ENCODE measurements around the gene PTGIR. TPM values are rescaled to one million over a fixed set of nuclear protein-coding genes. Genes with fewer than 3 reads are reported as not detected.

The PTGIR gene
- total and polyA plus RNA-seq, 10 of the 15 experiments (the other 5 are each of a cell fraction or from before 2014, with no cell fraction given) = 0.34 to 29.1 (median 9.9) TPM

DNA sequence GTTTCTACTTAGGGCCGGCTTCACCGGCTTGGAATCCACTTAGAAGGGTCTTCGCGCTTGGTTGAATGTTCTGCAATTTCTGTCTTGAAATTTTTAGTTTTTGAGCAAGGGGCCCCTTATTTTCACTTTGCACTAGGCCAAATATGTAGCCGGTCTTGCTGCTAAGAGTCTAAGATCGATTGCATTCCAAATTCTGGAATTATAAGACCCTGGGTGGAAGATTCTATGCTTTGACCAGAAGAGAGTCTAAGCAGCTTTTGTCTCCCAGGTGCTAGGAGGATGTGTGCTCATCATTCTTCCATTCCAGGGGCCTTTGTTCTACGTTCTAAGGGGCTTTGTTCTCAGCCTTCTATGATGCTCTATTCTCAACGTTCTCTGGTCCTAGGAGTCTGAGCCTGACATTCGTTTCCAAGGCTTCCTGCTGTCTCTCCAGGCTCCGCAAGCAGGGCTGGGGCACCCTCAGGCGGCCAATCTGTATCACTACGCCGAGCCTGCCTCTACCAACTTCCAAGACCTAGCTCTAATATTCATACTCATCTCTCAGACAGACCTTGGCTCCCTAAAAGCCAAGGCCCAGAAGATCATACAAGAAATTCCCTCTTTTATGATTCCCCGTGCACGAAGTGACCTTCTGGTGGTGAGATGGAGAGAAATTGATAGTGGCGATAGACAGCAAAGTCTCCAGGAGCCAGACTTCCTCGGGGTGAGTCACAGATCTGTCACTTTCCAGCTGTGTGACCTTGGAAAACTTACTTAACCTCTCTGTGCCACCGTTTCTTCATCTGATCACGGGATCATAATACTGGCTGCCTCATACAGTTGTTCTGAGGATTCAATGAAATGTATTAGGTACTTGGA lies 37.1 kb upstream of the PTGIR start (continued):
- TF ChIP-seq E4F1 (IDR thresholded peaks at IDR 0.05; ENCODE audit: borderline replicate concordance, partially characterized antibody) (no peak), NBN (IDR thresholded peaks at IDR 0.05) (peak; percentile 33; the same call in 1 of the 2 replicates), SRF (IDR thresholded peaks at IDR 0.05; ENCODE audit: low read depth in 2 of 2, low read length in 2 of 2) (no peak), CUX1 (IDR thresholded peaks at IDR 0.05; ENCODE audit: insufficient replicate concordance, low read depth, low read length) (no peak), FOXM1 (IDR thresholded peaks at IDR 0.05; ENCODE audit: low read depth, low read length) (peak; percentile 44; the same call in 1 of the 2 replicates), ASH2L (IDR thresholded peaks at IDR 0.05; ENCODE audit: borderline replicate concordance, low read depth) (no peak)

Data from GM12878 (cell line).